ENCODE data around the gene SUCLG2. TPM values are rescaled to one million over a fixed set of nuclear protein-coding genes. Genes with fewer than 3 reads are reported as not detected.

SUCLG2 gene
- polyA plus RNA-seq, 2 of the 4 experiments (the other 2 are of a cell fraction) = 39.8 to 61.3 TPM

- no peak for ATAC-seq
- no peak for DNase-seq (ENCODE audit: low read depth in 1 of 2, low spot score in 1 of 2)
- no peak overlapping the region for H3K4me2 ChIP-seq
- ChIA-PET CTCF (no interaction called here), POLR2A (no interaction called here)
- no peak for FAIRE-seq
- no peaks in the 10 kb centered on the region for H3K9me3 ChIP-seq
- H3K4me1 ChIP-seq = no peaks in the 10 kb centered on the region
- no peak overlapping the region for H3K4me3 ChIP-seq
- no peak overlapping the region for H3K27ac ChIP-seq
- no peak for TF ChIP-seq TP53 (CRISPR knock-in tag; IDR thresholded peaks at IDR 0.05)
- no peak for TF ChIP-seq RCOR1 (IDR thresholded peaks at IDR 0.05; ENCODE audit: low read depth, low read length)
- TF ChIP-seq EP300 (IDR thresholded peaks at IDR 0.05) = no peak
- TF ChIP-seq ZFP36 (IDR thresholded peaks at IDR 0.05; ENCODE audit: borderline replicate concordance, partially characterized antibody) = no peak
- TF ChIP-seq PHF8 (IDR thresholded peaks at IDR 0.05; ENCODE audit: borderline replicate concordance, low read depth) = no peak
- no peak for TF ChIP-seq CBX2 (IDR thresholded peaks at IDR 0.05; ENCODE audit: borderline replicate concordance, low read depth)
- TF ChIP-seq FOSL2 (IDR thresholded peaks at IDR 0.05) = no peak
- TF ChIP-seq FOSL2 (CRISPR knock-in tag; IDR thresholded peaks at IDR 0.05) = no peak
- no peak for TF ChIP-seq CBX8 (IDR thresholded peaks at IDR 0.05)
- TF ChIP-seq ESRRA (IDR thresholded peaks at IDR 0.05; ENCODE audit: borderline replicate concordance, low read length) = no peak
- TF ChIP-seq MAFK (IDR thresholded peaks at IDR 0.05; ENCODE audit: partially characterized antibody) = no peak
- TF ChIP-seq CTCF (IDR thresholded peaks at IDR 0.05) = no peak
- TF ChIP-seq, protein P1, sequence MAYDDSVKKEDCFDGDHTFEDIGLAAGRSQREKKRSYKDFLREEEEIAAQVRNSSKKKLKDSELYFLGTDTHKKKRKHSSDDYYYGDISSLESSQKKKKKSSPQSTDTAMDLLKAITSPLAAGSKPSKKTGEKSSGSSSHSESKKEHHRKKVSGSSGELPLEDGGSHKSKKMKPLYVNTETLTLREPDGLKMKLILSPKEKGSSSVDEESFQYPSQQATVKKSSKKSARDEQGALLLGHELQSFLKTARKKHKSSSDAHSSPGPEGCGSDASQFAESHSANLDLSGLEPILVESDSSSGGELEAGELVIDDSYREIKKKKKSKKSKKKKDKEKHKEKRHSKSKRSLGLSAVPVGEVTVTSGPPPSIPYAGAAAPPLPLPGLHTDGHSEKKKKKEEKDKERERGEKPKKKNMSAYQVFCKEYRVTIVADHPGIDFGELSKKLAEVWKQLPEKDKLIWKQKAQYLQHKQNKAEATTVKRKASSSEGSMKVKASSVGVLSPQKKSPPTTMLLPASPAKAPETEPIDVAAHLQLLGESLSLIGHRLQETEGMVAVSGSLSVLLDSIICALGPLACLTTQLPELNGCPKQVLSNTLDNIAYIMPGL (CRISPR knock-in tag; IDR thresholded peaks at IDR 0.05; ENCODE audit: borderline replicate concordance) = no peak
- TF ChIP-seq RARB (CRISPR knock-in tag; IDR thresholded peaks at IDR 0.05) = no peak
- no peak for TF ChIP-seq SREBF2 (IDR thresholded peaks at IDR 0.05)
- TF ChIP-seq HOXA7 (CRISPR knock-in tag; IDR thresholded peaks at IDR 0.05) = no peak
- no peak for TF ChIP-seq RAD21 (conservative IDR thresholded peaks at IDR 0.05 in 1 of 2, IDR thresholded peaks at IDR 0.05 in 1 of 2)
Measured at GRCh38 chr3:67349551-67350174, 304.7 kb downstream of the SUCLG2 start.

DNA sequence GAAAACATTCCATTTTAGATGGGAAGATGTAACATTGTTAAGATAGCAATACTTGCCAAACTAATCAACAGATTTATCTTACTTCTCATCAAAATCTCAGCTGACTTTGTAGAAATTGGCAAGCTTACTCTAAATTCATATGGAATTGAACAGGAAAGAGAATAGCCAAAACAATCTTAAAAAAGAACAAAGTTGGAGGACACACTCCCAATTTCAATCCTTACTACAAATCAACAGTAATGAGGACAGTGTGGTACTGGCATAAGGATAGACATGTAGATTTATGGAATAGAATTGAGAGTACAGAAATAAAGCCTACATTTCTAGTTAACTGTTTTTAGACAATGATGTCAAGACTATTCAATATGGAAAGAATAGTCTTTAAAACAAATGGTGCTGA lies 308.3 kb downstream of the SUCLG2 start:
- ATAC-seq = no peak
- Histone ChIP-seq H3K4me1 (no peaks in the 10 kb centered on the region), H3K27ac (no peak overlapping the region), H3K4me2 (no peak overlapping the region), H3K9me3 (no peaks in the 10 kb centered on the region), H3K4me3 (no peak overlapping the region)
- ChIA-PET CTCF (no interaction called here), POLR2A (no interaction called here)
- no peak for TF ChIP-seq JUN (IDR thresholded peaks at IDR 0.05)
- no peak for TF ChIP-seq SMC3 (IDR thresholded peaks at IDR 0.05)
- TF ChIP-seq TP53 (CRISPR knock-in tag; IDR thresholded peaks at IDR 0.05) = no peak
- no peak for TF ChIP-seq CBX8 (IDR thresholded peaks at IDR 0.05)
- TF ChIP-seq, protein P2, sequence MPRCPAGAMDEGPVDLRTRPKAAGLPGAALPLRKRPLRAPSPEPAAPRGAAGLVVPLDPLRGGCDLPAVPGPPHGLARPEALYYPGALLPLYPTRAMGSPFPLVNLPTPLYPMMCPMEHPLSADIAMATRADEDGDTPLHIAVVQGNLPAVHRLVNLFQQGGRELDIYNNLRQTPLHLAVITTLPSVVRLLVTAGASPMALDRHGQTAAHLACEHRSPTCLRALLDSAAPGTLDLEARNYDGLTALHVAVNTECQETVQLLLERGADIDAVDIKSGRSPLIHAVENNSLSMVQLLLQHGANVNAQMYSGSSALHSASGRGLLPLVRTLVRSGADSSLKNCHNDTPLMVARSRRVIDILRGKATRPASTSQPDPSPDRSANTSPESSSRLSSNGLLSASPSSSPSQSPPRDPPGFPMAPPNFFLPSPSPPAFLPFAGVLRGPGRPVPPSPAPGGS (IDR thresholded peaks at IDR 0.05) = no peak
- no peak for TF ChIP-seq ZSCAN20 (CRISPR knock-in tag; IDR thresholded peaks at IDR 0.05)
- no peak for TF ChIP-seq ZNF302 (CRISPR knock-in tag; IDR thresholded peaks at IDR 0.05)
- no peak for TF ChIP-seq EHMT2 (IDR thresholded peaks at IDR 0.05; ENCODE audit: low read depth)
- no peak for TF ChIP-seq RARB (CRISPR knock-in tag; IDR thresholded peaks at IDR 0.05)
- no peak for TF ChIP-seq MAFK (IDR thresholded peaks at IDR 0.05; ENCODE audit: partially characterized antibody)
- no peak for TF ChIP-seq PBX3 (IDR thresholded peaks at IDR 0.05)
- no peak for TF ChIP-seq NFE2L2 (conservative IDR thresholded peaks at IDR 0.05; ENCODE audit: low read length)
- TF ChIP-seq, protein P3, sequence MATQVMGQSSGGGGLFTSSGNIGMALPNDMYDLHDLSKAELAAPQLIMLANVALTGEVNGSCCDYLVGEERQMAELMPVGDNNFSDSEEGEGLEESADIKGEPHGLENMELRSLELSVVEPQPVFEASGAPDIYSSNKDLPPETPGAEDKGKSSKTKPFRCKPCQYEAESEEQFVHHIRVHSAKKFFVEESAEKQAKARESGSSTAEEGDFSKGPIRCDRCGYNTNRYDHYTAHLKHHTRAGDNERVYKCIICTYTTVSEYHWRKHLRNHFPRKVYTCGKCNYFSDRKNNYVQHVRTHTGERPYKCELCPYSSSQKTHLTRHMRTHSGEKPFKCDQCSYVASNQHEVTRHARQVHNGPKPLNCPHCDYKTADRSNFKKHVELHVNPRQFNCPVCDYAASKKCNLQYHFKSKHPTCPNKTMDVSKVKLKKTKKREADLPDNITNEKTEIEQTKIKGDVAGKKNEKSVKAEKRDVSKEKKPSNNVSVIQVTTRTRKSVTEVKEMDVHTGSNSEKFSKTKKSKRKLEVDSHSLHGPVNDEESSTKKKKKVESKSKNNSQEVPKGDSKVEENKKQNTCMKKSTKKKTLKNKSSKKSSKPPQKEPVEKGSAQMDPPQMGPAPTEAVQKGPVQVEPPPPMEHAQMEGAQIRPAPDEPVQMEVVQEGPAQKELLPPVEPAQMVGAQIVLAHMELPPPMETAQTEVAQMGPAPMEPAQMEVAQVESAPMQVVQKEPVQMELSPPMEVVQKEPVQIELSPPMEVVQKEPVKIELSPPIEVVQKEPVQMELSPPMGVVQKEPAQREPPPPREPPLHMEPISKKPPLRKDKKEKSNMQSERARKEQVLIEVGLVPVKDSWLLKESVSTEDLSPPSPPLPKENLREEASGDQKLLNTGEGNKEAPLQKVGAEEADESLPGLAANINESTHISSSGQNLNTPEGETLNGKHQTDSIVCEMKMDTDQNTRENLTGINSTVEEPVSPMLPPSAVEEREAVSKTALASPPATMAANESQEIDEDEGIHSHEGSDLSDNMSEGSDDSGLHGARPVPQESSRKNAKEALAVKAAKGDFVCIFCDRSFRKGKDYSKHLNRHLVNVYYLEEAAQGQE (IDR thresholded peaks at IDR 0.05) = no peak
- TF ChIP-seq MAZ (IDR thresholded peaks at IDR 0.05; ENCODE audit: borderline replicate concordance, low read depth, low read length) = no peak
- DNase-seq (ENCODE audit: low read depth in 1 of 2, low spot score in 1 of 2) = no peak
- FAIRE-seq = no peak
